GM12875 (cell line): ENCODE measurements around the gene ZNF558.

Experiments
- H3K4me3 ChIP-seq: one replicate; pipeline ENCODE4 v1.5.1; 2011; ENCODE audit warnings: low read depth, low read length, control low read depth
- TF ChIP-seq, protein P1 (sequence below): IDR thresholded peaks from 2 replicates; pipeline ENCODE4 v1.5.1; 2011; ENCODE audit warnings: low read depth, mild to moderate bottlenecking, control low read depth, inconsistent platforms, low read length, moderate library complexity, borderline replicate concordance; ENCODE audit not compliant: insufficient read depth

The ZNF558 gene

DNA sequence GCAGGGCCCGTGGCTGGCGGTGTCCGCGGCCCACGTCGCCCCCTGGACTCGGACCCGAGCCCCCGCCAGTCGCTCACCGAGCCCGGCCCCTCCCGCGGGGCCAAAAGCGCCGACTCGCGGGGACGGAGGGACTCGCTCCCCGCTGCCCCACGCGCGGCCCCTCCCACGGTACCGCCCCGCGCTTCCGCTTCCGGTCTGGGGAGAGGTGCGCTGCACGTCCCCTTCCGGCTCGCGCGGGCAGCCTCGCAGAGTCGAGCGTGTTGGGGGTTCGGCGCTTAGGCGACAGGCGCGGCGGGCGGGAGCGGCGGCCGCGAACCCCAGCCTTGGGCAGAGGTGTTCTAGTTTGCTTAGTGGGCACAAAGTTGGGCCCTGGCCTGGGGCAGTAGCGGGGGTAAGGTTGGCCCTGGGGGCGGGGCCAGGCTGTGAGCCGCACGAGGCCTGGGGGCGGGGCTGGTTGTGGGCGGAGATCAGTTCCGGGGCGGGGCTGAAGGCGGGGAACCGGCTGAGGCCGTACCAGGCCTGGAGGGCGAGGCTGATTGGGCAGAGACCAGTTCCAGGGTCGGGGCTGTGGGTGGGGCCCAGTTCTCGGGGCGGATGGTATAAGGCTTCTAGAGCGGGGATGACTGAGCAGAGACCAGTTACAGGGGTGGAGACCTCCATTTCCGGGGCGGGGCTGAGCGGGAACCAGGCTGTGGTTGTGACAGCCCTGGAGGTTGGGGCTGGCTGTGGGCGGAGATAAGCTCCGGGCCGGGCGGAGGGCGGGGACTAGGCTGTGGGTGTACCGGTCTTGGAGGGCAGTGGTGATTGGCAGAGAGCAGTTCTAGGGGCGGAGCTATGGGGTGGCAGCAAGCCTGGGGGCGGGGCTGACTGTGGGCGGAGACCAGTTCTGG, at the start of gene ZNF558, which contains the start of gene MBD3L1:
ZNF558 (minus strand) TSS at position 173 of the 890 bp plus-strand sequence. CDS start 9,645 bp downstream, outside the sequence.
MBD3L1 (plus strand) TSS at position 246 of the 890 bp plus-strand sequence. CDS start 10,302 bp downstream, outside the sequence.
- peak within 1 kb of the TSS; percentile 76 for H3K4me3 ChIP-seq

GRCh38 chr19:8881512-8881911, 49.4 kb upstream of the ZNF558 start:
- TF ChIP-seq, protein P1, sequence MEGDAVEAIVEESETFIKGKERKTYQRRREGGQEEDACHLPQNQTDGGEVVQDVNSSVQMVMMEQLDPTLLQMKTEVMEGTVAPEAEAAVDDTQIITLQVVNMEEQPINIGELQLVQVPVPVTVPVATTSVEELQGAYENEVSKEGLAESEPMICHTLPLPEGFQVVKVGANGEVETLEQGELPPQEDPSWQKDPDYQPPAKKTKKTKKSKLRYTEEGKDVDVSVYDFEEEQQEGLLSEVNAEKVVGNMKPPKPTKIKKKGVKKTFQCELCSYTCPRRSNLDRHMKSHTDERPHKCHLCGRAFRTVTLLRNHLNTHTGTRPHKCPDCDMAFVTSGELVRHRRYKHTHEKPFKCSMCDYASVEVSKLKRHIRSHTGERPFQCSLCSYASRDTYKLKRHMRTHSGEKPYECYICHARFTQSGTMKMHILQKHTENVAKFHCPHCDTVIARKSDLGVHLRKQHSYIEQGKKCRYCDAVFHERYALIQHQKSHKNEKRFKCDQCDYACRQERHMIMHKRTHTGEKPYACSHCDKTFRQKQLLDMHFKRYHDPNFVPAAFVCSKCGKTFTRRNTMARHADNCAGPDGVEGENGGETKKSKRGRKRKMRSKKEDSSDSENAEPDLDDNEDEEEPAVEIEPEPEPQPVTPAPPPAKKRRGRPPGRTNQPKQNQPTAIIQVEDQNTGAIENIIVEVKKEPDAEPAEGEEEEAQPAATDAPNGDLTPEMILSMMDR = no peak
- no peak overlapping the region for H3K4me3 ChIP-seq

More for the DNA sequence above, at the start of gene ZNF558, which contains the start of gene MBD3L1:
- TF ChIP-seq, protein P1 = 0 out of 2 replicates have a peak, but pooled peaks have one; percentile 17

DNA sequence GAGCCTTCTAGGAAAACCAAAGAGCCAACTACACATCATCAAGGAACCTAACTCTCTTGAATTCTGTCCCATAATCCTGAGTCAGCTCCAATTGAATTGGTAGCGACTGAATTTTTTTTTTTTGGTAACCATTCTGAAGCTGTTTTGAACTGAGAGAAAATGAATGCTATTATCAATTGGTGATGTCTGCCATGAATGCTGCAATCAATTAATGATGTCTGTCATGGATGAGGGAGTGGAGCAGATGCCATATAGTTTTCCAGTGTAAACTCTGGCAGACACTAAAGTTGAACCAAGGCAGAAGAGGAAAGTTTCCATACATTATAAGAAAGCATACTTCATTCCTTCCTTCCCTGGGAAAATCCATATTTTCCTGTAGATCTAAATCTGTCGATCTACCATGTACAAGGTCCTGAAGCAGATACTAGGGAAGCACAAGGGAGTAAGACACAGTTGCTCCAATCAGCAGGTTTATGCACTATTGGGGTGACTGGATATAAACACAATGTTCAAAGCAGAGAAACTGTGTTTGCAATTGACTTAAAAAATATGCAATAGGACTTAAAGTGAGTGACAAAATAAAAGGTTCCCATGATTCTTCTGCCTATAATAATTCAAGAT, 48.9 kb upstream of the ZNF558 start:
- H3K4me3 ChIP-seq = no peak overlapping the region
- TF ChIP-seq, protein P1 = no peak

DNA sequence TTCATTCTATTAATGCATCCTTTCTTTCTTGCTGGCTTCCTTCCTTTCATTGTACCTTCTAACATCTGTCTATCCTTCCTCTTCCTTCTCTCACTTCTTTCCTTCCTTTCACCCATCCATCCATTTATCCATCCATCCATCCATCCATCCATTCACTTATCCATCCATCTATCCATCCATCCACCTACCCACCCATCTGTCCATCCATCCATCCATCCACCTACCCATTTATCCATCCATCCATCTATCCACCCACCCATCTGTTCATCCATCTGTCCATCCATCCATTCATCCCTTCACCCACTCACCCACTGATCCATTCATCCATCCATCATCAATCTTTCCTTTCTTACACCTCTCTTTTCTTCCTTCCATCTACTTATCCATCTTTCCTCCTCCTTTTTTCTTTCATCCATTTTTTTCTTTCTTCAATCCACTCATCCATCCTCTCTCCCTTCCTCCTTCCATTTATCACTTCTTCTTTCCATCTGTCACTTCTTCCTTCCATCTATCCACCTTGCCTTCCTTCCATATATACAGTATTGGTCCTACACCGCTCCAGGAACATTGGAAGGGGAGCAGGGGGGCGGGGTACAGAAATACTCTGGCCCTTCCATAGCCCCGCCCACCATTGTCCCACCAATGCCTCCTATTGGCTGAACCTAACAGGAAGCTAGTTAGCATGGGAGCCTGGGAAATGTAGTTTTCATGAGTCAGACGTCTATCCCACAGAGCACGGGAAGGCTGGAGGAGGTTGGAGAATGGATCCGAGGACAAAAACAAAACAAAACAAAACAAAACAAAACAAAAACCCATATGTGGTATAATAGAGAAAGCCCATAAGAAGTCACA, 46.0 kb upstream of the ZNF558 start:
- TF ChIP-seq, protein P1 = no peak
- H3K4me3 ChIP-seq = no peak overlapping the region

DNA sequence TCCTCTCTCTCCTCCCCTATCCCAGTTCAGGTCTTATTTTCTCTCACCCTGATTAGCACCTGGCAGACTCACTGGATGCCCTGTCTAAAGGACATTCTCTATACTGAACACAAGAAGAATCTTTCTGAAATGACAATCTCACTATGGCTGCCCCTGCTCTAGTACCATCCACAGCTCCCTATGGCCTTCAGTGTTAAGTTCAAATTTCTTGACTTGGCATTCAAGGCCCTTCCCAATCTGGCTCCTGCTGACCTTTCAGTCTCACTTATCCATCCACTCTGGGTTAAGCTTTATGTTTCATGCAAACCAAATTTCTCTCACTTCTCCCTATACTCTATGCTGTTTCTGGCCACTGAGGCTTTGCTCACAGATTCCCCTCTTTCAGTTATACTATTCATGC, 34.2 kb upstream of the ZNF558 start:
- TF ChIP-seq, protein P1 = no peak
- H3K4me3 ChIP-seq = no peak overlapping the region

DNA sequence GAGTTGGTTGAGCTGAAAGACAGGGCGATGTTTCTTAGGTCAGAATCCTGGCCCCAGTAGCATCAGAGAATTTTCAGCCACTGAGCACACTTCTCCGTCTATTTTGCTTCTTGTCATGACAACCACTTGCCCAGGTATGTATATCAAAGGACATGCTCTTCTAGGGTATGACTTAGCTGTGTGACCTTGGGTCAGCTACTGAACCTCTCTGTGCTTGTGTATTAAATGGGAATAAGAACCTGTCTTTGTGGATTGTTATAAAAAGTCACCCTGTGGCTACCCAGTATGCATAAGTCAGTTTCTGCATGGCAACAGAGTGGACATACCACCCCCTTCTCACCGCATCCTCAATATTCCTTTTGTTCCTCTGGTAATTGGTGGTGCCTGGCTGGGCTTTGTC, 26.2 kb upstream of the ZNF558 start:
- TF ChIP-seq, protein P1 = no peak
- no peak overlapping the region for H3K4me3 ChIP-seq
